K562 (cell line): Measurements from ENCODE around the gene PSMD2. TPM values are rescaled to one million over a fixed set of nuclear protein-coding genes. Genes with fewer than 3 reads are reported as not detected.

ENCODE experiments used
- GTF2A2 ChIP-seq: IDR thresholded peaks from 2 replicates; pipeline ENCODE4 v1.6.1; 2016; ENCODE audit warnings: mild to moderate bottlenecking, missing genetic modification characterization, missing compliant biosample characterization
- HDGF ChIP-seq: fragments of 450-650 bp; IDR thresholded peaks from 2 replicates; pipeline ENCODE4 v1.6.1; 2016
- MED1 ChIP-seq: sonication (generic); formaldehyde crosslinking; IDR thresholded peaks from 2 replicates; pipeline ENCODE4 v1.8.1; 2023; ENCODE audit warnings: missing genetic modification reagents, borderline replicate concordance
- PATZ1 ChIP-seq: fragments of 250-450 bp; sonication (Bioruptor Pico); IDR thresholded peaks from 2 replicates; pipeline ENCODE4 v1.5.0; 2020; ENCODE audit warnings: mild to moderate bottlenecking, borderline replicate concordance
- POLR2G ChIP-seq: fragments of 200-400 bp; formaldehyde crosslinking; IDR thresholded peaks from 2 replicates; pipeline ENCODE4 v1.6.1; 2017; ENCODE audit warnings: low read depth, mild to moderate bottlenecking, antibody characterized with exemption, low read length, moderate library complexity
- SRSF7 ChIP-seq: fragments of 200-400 bp; formaldehyde crosslinking; optimal IDR thresholded peaks from 2 replicates; pipeline ENCODE3; 2017; ENCODE audit warnings: mild to moderate bottlenecking, low read depth, low read length
- polyA plus RNA-seq, 8 experiments: library from polyadenylated mRNA; depleted of rRNA in 4 of 8; stranded (reverse) in 5 of 8; unstranded in 3 of 8; fragments of >200 nt; fragmentation: Nextera tagmentation in 2 of 8; fragmentation: Illumina TruSeq in 1 of 8; extraction: Ambion mirVana in 2 of 8; extraction: Trizol in 1 of 8; gene quantifications; 2 replicates each; pipeline versions ENCODE4 v1.2.1 to v1.2.3, GENCODE V29; 2011 to 2014; ENCODE audit warnings: inconsistent platforms in 1 of 8, missing spikeins in 1 of 8
- total RNA-seq, 7 experiments: library from RNA; depleted of rRNA in 6 of 7; stranded (reverse); fragments of >200 nt in 6 of 7; fragmentation: Illumina TruSeq in 2 of 7; extraction: Trizol in 2 of 7; gene quantifications; 2 replicates each; pipeline versions ENCODE4 v1.2.1 to v1.2.3, GENCODE V29; 2011 to 2021; ENCODE audit warnings: low replicate concordance in 1 of 7
- TF ChIP-seq, protein P1 (sequence below): fragments of 200-600 bp; sonication (generic); IDR thresholded peaks from one replicate; pipeline ENCODE4 v1.6.1; 2012; ENCODE audit warnings: mild to moderate bottlenecking, low read depth, low read length, inconsistent platforms
- TF ChIP-seq, protein P2 (sequence below), 3 experiments: fragments of 200-800 bp in 1 of 3; sonication (Bioruptor generic) in 1 of 3; sonication (generic) in 1 of 3; formaldehyde crosslinking in 1 of 3; IDR thresholded peaks; 2 replicates each; pipeline versions ENCODE4 v1.6.1 to v1.8.0; 2016 to 2022; ENCODE audit warnings: mild to moderate bottlenecking in 2 of 3, missing compliant biosample characterization in 2 of 3, missing genetic modification characterization in 2 of 3, missing genetic modification reagents in 1 of 3
- TF ChIP-seq, protein P3 (sequence below): fragments of 450-650 bp; IDR thresholded peaks from 2 replicates; pipeline ENCODE4 v1.6.1; 2018; ENCODE audit warnings: mild to moderate bottlenecking, low read depth; ENCODE audit not compliant: partially characterized antibody

The PSMD2 gene
- total and polyA plus RNA-seq, 9 of the 15 experiments (the other 6 are each of a cell fraction or from before 2014, with no cell fraction given): 152 to 484 (median 295) TPM

- TF ChIP-seq PATZ1 (CRISPR knock-in tag) (no peak), MED1 (no peak), GTF2A2 (tag) (peak; percentile 58; the same call in 1 of the 2 replicates), SRSF7 (no peak), HDGF (no peak), POLR2G (peak; percentile 96)
- TF ChIP-seq, protein P1, sequence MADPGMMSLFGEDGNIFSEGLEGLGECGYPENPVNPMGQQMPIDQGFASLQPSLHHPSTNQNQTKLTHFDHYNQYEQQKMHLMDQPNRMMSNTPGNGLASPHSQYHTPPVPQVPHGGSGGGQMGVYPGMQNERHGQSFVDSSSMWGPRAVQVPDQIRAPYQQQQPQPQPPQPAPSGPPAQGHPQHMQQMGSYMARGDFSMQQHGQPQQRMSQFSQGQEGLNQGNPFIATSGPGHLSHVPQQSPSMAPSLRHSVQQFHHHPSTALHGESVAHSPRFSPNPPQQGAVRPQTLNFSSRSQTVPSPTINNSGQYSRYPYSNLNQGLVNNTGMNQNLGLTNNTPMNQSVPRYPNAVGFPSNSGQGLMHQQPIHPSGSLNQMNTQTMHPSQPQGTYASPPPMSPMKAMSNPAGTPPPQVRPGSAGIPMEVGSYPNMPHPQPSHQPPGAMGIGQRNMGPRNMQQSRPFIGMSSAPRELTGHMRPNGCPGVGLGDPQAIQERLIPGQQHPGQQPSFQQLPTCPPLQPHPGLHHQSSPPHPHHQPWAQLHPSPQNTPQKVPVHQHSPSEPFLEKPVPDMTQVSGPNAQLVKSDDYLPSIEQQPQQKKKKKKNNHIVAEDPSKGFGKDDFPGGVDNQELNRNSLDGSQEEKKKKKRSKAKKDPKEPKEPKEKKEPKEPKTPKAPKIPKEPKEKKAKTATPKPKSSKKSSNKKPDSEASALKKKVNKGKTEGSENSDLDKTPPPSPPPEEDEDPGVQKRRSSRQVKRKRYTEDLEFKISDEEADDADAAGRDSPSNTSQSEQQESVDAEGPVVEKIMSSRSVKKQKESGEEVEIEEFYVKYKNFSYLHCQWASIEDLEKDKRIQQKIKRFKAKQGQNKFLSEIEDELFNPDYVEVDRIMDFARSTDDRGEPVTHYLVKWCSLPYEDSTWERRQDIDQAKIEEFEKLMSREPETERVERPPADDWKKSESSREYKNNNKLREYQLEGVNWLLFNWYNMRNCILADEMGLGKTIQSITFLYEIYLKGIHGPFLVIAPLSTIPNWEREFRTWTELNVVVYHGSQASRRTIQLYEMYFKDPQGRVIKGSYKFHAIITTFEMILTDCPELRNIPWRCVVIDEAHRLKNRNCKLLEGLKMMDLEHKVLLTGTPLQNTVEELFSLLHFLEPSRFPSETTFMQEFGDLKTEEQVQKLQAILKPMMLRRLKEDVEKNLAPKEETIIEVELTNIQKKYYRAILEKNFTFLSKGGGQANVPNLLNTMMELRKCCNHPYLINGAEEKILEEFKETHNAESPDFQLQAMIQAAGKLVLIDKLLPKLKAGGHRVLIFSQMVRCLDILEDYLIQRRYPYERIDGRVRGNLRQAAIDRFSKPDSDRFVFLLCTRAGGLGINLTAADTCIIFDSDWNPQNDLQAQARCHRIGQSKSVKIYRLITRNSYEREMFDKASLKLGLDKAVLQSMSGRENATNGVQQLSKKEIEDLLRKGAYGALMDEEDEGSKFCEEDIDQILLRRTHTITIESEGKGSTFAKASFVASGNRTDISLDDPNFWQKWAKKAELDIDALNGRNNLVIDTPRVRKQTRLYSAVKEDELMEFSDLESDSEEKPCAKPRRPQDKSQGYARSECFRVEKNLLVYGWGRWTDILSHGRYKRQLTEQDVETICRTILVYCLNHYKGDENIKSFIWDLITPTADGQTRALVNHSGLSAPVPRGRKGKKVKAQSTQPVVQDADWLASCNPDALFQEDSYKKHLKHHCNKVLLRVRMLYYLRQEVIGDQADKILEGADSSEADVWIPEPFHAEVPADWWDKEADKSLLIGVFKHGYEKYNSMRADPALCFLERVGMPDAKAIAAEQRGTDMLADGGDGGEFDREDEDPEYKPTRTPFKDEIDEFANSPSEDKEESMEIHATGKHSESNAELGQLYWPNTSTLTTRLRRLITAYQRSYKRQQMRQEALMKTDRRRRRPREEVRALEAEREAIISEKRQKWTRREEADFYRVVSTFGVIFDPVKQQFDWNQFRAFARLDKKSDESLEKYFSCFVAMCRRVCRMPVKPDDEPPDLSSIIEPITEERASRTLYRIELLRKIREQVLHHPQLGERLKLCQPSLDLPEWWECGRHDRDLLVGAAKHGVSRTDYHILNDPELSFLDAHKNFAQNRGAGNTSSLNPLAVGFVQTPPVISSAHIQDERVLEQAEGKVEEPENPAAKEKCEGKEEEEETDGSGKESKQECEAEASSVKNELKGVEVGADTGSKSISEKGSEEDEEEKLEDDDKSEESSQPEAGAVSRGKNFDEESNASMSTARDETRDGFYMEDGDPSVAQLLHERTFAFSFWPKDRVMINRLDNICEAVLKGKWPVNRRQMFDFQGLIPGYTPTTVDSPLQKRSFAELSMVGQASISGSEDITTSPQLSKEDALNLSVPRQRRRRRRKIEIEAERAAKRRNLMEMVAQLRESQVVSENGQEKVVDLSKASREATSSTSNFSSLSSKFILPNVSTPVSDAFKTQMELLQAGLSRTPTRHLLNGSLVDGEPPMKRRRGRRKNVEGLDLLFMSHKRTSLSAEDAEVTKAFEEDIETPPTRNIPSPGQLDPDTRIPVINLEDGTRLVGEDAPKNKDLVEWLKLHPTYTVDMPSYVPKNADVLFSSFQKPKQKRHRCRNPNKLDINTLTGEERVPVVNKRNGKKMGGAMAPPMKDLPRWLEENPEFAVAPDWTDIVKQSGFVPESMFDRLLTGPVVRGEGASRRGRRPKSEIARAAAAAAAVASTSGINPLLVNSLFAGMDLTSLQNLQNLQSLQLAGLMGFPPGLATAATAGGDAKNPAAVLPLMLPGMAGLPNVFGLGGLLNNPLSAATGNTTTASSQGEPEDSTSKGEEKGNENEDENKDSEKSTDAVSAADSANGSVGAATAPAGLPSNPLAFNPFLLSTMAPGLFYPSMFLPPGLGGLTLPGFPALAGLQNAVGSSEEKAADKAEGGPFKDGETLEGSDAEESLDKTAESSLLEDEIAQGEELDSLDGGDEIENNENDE: no peak
- TF ChIP-seq, protein P2, sequence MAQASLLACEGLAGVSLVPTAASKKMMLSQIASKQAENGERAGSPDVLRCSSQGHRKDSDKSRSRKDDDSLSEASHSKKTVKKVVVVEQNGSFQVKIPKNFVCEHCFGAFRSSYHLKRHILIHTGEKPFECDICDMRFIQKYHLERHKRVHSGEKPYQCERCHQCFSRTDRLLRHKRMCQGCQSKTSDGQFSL (CRISPR knock-in tag; IDR thresholded peaks at IDR 0.05): no peak
- TF ChIP-seq, protein P2 (tag; IDR thresholded peaks at IDR 0.05): no peak; a peak in 1 of 4 replicates
- TF ChIP-seq, protein P3, sequence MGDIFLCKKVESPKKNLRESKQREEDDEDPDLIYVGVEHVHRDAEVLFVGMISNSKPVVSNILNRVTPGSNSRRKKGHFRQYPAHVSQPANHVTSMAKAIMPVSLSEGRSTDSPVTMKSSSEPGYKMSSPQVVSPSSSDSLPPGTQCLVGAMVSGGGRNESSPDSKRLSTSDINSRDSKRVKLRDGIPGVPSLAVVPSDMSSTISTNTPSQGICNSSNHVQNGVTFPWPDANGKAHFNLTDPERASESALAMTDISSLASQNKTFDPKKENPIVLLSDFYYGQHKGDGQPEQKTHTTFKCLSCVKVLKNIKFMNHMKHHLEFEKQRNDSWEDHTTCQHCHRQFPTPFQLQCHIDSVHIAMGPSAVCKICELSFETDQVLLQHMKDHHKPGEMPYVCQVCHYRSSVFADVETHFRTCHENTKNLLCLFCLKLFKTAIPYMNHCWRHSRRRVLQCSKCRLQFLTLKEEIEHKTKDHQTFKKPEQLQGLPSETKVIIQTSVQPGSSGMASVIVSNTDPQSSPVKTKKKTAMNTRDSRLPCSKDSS: no peak
Measured at GRCh38 chr3:184249412-184250166, 49.5 kb upstream of the PSMD2 start, which contains the start of gene EEF1AKMT4 (continued).
